Measurements from ENCODE around the gene PON1.

PON1 gene

GRCh38 chr7:95304990-95305389, 19.3 kb downstream of the PON1 start:
- TF ChIP-seq SNAI2 (CRISPR knock-in tag; IDR thresholded peaks at IDR 0.05) (no peak), POU6F1 (CRISPR knock-in tag; IDR thresholded peaks at IDR 0.05; ENCODE audit: borderline replicate concordance, low read depth) (no peak), RARB (CRISPR knock-in tag; IDR thresholded peaks at IDR 0.05) (no peak), BACH2 (CRISPR knock-in tag; IDR thresholded peaks at IDR 0.05; ENCODE audit: borderline replicate concordance) (no peak), CREB5 (CRISPR knock-in tag; IDR thresholded peaks at IDR 0.05; ENCODE audit: low read depth) (no peak), ZFP30 (CRISPR knock-in tag; IDR thresholded peaks at IDR 0.05) (no peak), ISL1 (CRISPR knock-in tag; IDR thresholded peaks at IDR 0.05) (no peak), CSDC2 (CRISPR knock-in tag; IDR thresholded peaks at IDR 0.05) (no peak), ZFP3 (CRISPR knock-in tag; IDR thresholded peaks at IDR 0.05) (no peak)
- ATAC-seq = no peak

- TF ChIP-seq ISL1 (CRISPR knock-in tag; IDR thresholded peaks at IDR 0.05) (no peak), RARB (CRISPR knock-in tag; IDR thresholded peaks at IDR 0.05) (no peak), SNAI2 (CRISPR knock-in tag; IDR thresholded peaks at IDR 0.05) (no peak), ZNF70 (CRISPR knock-in tag; IDR thresholded peaks at IDR 0.05) (no peak), ZFP3 (CRISPR knock-in tag; IDR thresholded peaks at IDR 0.05) (no peak), ZNF565 (CRISPR knock-in tag; conservative IDR thresholded peaks at IDR 0.05; ENCODE audit: low read depth) (no peak), PATZ1 (CRISPR knock-in tag; IDR thresholded peaks at IDR 0.05; ENCODE audit: borderline replicate concordance) (no peak)
- ATAC-seq = peak; percentile 53
These were observed 21.1 kb downstream of the PON1 start for GRCh38 chr7:95303013-95303905.

- TF ChIP-seq TOX (CRISPR knock-in tag; IDR thresholded peaks at IDR 0.05; ENCODE audit: borderline replicate concordance) (no peak), ZFP3 (CRISPR knock-in tag; IDR thresholded peaks at IDR 0.05) (no peak), ZNF8 (CRISPR knock-in tag; IDR thresholded peaks at IDR 0.05) (no peak), POU6F1 (CRISPR knock-in tag; IDR thresholded peaks at IDR 0.05; ENCODE audit: borderline replicate concordance, low read depth) (no peak), PPARA (CRISPR knock-in tag; IDR thresholded peaks at IDR 0.05; ENCODE audit: borderline replicate concordance) (no peak), RARB (CRISPR knock-in tag; IDR thresholded peaks at IDR 0.05) (no peak), BACH2 (CRISPR knock-in tag; IDR thresholded peaks at IDR 0.05; ENCODE audit: borderline replicate concordance) (no peak), SNAI2 (CRISPR knock-in tag; IDR thresholded peaks at IDR 0.05) (no peak), ARNTL (CRISPR knock-in tag; IDR thresholded peaks at IDR 0.05; ENCODE audit: borderline replicate concordance, low read depth) (no peak), ZFP30 (CRISPR knock-in tag; IDR thresholded peaks at IDR 0.05) (no peak), PATZ1 (CRISPR knock-in tag; IDR thresholded peaks at IDR 0.05; ENCODE audit: borderline replicate concordance) (no peak), ZNF70 (CRISPR knock-in tag; IDR thresholded peaks at IDR 0.05) (no peak)
These were observed 26.2 kb downstream of the PON1 start for GRCh38 chr7:95298091-95298490.

GRCh38 chr7:95297041-95297440, 27.3 kb downstream of the PON1 start:
- no peak for ATAC-seq
- TF ChIP-seq BACH2 (CRISPR knock-in tag; IDR thresholded peaks at IDR 0.05; ENCODE audit: borderline replicate concordance) (no peak), ZNF70 (CRISPR knock-in tag; IDR thresholded peaks at IDR 0.05) (no peak), ISL1 (CRISPR knock-in tag; IDR thresholded peaks at IDR 0.05) (no peak), PPARA (CRISPR knock-in tag; IDR thresholded peaks at IDR 0.05; ENCODE audit: borderline replicate concordance) (no peak), SNAI2 (CRISPR knock-in tag; IDR thresholded peaks at IDR 0.05) (no peak), CREB5 (CRISPR knock-in tag; IDR thresholded peaks at IDR 0.05; ENCODE audit: low read depth) (no peak), TCF4 (CRISPR knock-in tag; IDR thresholded peaks at IDR 0.05; ENCODE audit: borderline replicate concordance) (no peak), TSHZ2 (CRISPR knock-in tag; IDR thresholded peaks at IDR 0.05) (no peak), ZC3H10 (CRISPR knock-in tag; IDR thresholded peaks at IDR 0.05) (no peak)

More at GRCh38 chr7:95298091-95298490, 26.2 kb downstream of the PON1 start:
- no peak for ATAC-seq

All from SK-N-SH treated with all-trans-retinoic acid at 6 μM for 48 hours (cell line).